Ascending aorta (tissue), 2 donors: ENCODE data around the gene CCT8. TPM values are rescaled to one million over a fixed set of nuclear protein-coding genes. Genes with fewer than 3 reads are reported as not detected.
"Not testable (repeated sequence)": the region's sequence is repeated elsewhere in the genome, so short reads cannot be mapped to it uniquely, and the experiment has no call there.

Experiments used
- DNase-seq, 2 donors: peaks; one replicate each; pipeline ENCODE4 v3.0.0-alpha.2; 2019; ENCODE audit warnings: low spot score in 2 of 2
- H3K27ac ChIP-seq, 2 donors: fragments of 200-600 bp; sonication (generic); one replicate each; pipeline ENCODE4 v1.5.1; 2016 to 2017; ENCODE audit warnings: mild to moderate bottlenecking in 1 of 2
- H3K27me3 ChIP-seq: fragments of 200-600 bp; sonication (generic); one replicate; pipeline ENCODE4 v1.5.1; 2017
- H3K36me3 ChIP-seq, 2 donors: fragments of 200-600 bp; sonication (generic); one replicate each; pipeline ENCODE4 v1.5.1; 2016
- H3K4me1 ChIP-seq, 2 donors: fragments of 200-600 bp; sonication (generic); one replicate each; pipeline ENCODE4 v1.5.1; 2016 to 2017; ENCODE audit warnings: mild to moderate bottlenecking in 1 of 2
- H3K4me3 ChIP-seq, 2 donors: fragments of 200-600 bp; sonication (generic); one replicate each; pipeline ENCODE4 v1.5.1; 2016 to 2017; ENCODE audit warnings: mild to moderate bottlenecking in 1 of 2
- H3K9me3 ChIP-seq, 2 donors: fragments of 200-600 bp; sonication (generic); one replicate each; pipeline ENCODE4 v1.5.1; 2016
- intact Hi-C: fragments of 100-400 bp; cut with DNase I; formaldehyde crosslinking; loops from one replicate; pipeline ENCODE4 v1.15.1; 2023
- total RNA-seq: library from RNA; depleted of rRNA; stranded (reverse); fragments of >200 nt; gene quantifications from one replicate; pipeline ENCODE4 v1.1.0, GENCODE V29; 2016
- TF ChIP-seq, protein P1 (sequence below), 3 experiments: fragments of 200-600 bp in 2 of 3; fragments of 450-650 bp in 1 of 3; sonication (generic) in 2 of 3; IDR thresholded peaks; one replicate each; pipeline ENCODE4 v1.5.1; 2016 to 2019; ENCODE audit warnings: antibody characterized with exemption in 3 of 3, mild to moderate bottlenecking in 1 of 3, moderate library complexity in 1 of 3

The CCT8 gene
- total RNA-seq, 1 donor from 2014 or later = 36.7 TPM

DNA sequence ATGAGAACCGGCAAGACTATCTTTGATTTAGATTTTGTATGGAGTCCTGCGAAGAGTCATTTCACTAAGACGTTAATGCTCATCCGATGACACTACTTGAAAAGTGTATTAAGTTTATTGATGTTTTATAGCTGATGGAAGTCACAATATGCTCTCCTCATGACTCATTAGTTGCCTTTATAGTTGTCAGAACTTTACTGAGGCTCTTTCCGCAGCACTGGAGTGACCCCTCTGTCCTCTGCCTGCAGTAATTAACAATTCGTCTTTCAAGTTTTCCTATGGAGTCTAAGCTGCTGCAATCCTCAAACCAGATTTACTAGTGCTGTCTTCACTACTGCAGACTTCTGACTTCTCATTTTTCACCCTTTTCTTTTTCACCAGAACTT, 48.1 kb downstream of the CCT8 start:
- Histone ChIP-seq H3K4me3 (peak overlapping the region; percentile 70 to 74), H3K9me3 (no peaks in the 10 kb centered on the region), H3K27ac (peak overlapping the region; percentile 97 to 98), H3K27me3 (no peaks in the 10 kb centered on the region), H3K36me3 (peaks cover 0 to 6% of the 10 kb centered on the region in 2 donors), H3K4me1 (peaks cover 3 to 8% of the 10 kb centered on the region in 2 donors)
- no peak for DNase-seq
- TF ChIP-seq, protein P1, sequence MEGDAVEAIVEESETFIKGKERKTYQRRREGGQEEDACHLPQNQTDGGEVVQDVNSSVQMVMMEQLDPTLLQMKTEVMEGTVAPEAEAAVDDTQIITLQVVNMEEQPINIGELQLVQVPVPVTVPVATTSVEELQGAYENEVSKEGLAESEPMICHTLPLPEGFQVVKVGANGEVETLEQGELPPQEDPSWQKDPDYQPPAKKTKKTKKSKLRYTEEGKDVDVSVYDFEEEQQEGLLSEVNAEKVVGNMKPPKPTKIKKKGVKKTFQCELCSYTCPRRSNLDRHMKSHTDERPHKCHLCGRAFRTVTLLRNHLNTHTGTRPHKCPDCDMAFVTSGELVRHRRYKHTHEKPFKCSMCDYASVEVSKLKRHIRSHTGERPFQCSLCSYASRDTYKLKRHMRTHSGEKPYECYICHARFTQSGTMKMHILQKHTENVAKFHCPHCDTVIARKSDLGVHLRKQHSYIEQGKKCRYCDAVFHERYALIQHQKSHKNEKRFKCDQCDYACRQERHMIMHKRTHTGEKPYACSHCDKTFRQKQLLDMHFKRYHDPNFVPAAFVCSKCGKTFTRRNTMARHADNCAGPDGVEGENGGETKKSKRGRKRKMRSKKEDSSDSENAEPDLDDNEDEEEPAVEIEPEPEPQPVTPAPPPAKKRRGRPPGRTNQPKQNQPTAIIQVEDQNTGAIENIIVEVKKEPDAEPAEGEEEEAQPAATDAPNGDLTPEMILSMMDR (IDR thresholded peaks at IDR 0.05) = no peak
- intact Hi-C loops = loop anchor here (2.0 kb wide), 1 partner anchor 33 kb away; the partner anchor contains the start of gene LTN1

- H3K9me3 ChIP-seq = no peaks in the 10 kb centered on the region
- peak within 1 kb of the TSS; percentile 97 to 98 for H3K27ac ChIP-seq
- TF ChIP-seq, protein P1 (IDR thresholded peaks at IDR 0.05) = peak; percentile 13 to 29 (median 25)
- peak; percentile 90 to 98 for DNase-seq
- H3K27me3 ChIP-seq = no peaks in the 10 kb centered on the region
- H3K4me3 ChIP-seq = peak within 1 kb of the TSS; percentile 70 to 74
- H3K4me1 ChIP-seq = peaks cover 3 to 8% of the 10 kb centered on the region in 2 donors
- peaks cover 0 to 6% of the 10 kb centered on the region in 2 donors for H3K36me3 ChIP-seq
- intact Hi-C loops = loop anchor here (1.0 to 2.0 kb wide), 3 partner anchors 22 to 49 kb away; partner anchors contain the start of genes CCT8 and LTN1
Measured at GRCh38 chr21:29024474-29025327, 48.7 kb downstream of the CCT8 start, which contains the start of gene USP16. Gene USP16 (plus strand): TSS chr21:29024668. CDS start chr21:29027914, 3,246 bp downstream.

DNA sequence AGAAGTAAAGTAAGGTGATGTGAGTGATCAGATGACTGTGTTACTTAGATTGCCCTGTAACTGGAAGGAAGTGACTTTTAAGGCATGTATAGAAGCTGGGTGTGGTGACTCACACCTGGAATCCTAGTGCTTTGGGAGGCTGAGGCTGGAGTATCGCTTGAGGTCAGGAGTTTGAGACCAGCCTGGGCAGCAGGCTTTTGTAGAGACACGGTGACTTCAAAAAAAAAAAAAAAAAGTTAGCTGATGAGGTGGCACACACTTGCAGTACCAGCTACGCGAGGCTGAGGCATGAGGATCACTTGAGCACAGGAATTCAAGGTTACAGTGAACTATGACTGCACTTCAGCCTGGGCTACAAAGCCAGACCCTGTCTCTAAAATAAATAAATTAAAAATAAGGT, 51.3 kb downstream of the CCT8 start:
- Histone ChIP-seq H3K27ac (no peak overlapping the region), H3K9me3 (no peaks in the 10 kb centered on the region), H3K4me3 (no peak overlapping the region), H3K27me3 (no peaks in the 10 kb centered on the region), H3K4me1 (peaks cover 3 to 14% of the 10 kb centered on the region in 2 donors), H3K36me3 (no peaks in the 10 kb centered on the region)
- TF ChIP-seq, protein P1 (IDR thresholded peaks at IDR 0.05) = no peak
- no peak for DNase-seq
- intact Hi-C loops = no loop called here

GRCh38 chr21:29018540-29018939, 54.9 kb downstream of the CCT8 start:
- DNase-seq = no peak
- TF ChIP-seq, protein P1 (IDR thresholded peaks at IDR 0.05) = no peak
- H3K27me3 ChIP-seq = no peaks in the 10 kb centered on the region
- peak overlapping the region; percentile 85 to 91 for H3K27ac ChIP-seq
- intact Hi-C loops = no loop called here
- H3K4me1 ChIP-seq = peaks cover 0 to 6% of the 10 kb centered on the region in 2 donors
- H3K9me3 ChIP-seq = no peaks in the 10 kb centered on the region
- H3K4me3 ChIP-seq = peak overlapping the region; percentile 76 to 84
- H3K36me3 ChIP-seq = peaks cover 0 to 7% of the 10 kb centered on the region in 2 donors

- intact Hi-C loops = no loop called here
- Histone ChIP-seq H3K27ac (peak overlapping the region; percentile 85 to 91), H3K9me3 (no peaks in the 10 kb centered on the region), H3K36me3 (peaks cover 0 to 7% of the 10 kb centered on the region in 2 donors), H3K4me1 (peaks cover 0 to 6% of the 10 kb centered on the region in 2 donors), H3K27me3 (no peaks in the 10 kb centered on the region), H3K4me3 (peak overlapping the region; percentile 76 to 84)
- DNase-seq = no peak
- TF ChIP-seq, protein P1 (IDR thresholded peaks at IDR 0.05) = no peak
Measured at GRCh38 chr21:29017639-29018237, 55.7 kb downstream of the CCT8 start.

GRCh38 chr21:29011236-29011635, 62.2 kb downstream of the CCT8 start:
- H3K9me3 ChIP-seq, H3K4me1 ChIP-seq, DNase-seq, H3K4me3 ChIP-seq, H3K27me3 ChIP-seq, H3K27ac ChIP-seq, intact Hi-C loops: not testable (repeated sequence)
- H3K36me3 ChIP-seq = peaks cover 5 to 18% of the 10 kb centered on the region in 2 donors
